ENCODE measurements around the gene BCLAF3.

DNA sequence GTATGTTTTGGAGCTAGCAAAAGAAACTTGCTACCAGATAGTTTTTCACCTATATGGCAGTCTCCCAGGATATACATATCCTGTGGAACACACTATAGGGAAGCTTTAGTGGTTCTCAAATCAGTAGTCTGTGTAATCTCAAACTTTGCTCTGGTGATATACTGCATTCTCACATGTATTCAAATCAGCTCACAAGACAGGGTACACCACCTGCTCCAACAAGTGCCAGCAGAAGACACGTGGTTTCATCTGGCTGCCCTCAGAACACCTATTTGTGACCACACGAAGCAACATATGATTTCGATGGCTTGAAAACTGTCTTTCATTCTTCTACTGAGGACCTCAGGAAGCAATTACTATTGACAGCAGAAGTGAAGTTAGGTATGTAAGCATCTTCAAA, 37.7 kb downstream of the BCLAF3 start:
- no peak for TF ChIP-seq ESRRG (CRISPR knock-in tag; IDR thresholded peaks at IDR 0.05)
- no peak for TF ChIP-seq ZFP30 (CRISPR knock-in tag; IDR thresholded peaks at IDR 0.05)
- no peak for TF ChIP-seq RARB (CRISPR knock-in tag; IDR thresholded peaks at IDR 0.05)
- no peak for TF ChIP-seq CSDC2 (CRISPR knock-in tag; IDR thresholded peaks at IDR 0.05)
- TF ChIP-seq, protein P1, sequence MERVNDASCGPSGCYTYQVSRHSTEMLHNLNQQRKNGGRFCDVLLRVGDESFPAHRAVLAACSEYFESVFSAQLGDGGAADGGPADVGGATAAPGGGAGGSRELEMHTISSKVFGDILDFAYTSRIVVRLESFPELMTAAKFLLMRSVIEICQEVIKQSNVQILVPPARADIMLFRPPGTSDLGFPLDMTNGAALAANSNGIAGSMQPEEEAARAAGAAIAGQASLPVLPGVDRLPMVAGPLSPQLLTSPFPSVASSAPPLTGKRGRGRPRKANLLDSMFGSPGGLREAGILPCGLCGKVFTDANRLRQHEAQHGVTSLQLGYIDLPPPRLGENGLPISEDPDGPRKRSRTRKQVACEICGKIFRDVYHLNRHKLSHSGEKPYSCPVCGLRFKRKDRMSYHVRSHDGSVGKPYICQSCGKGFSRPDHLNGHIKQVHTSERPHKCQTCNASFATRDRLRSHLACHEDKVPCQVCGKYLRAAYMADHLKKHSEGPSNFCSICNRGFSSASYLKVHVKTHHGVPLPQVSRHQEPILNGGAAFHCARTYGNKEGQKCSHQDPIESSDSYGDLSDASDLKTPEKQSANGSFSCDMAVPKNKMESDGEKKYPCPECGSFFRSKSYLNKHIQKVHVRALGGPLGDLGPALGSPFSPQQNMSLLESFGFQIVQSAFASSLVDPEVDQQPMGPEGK (CRISPR knock-in tag; IDR thresholded peaks at IDR 0.05; ENCODE audit: borderline replicate concordance) = no peak
- no peak for TF ChIP-seq GLIS3 (CRISPR knock-in tag; IDR thresholded peaks at IDR 0.05)
- no peak for TF ChIP-seq ZFP3 (CRISPR knock-in tag; IDR thresholded peaks at IDR 0.05)
- TF ChIP-seq OSR1 (CRISPR knock-in tag; IDR thresholded peaks at IDR 0.05) = no peak
- TF ChIP-seq TCF4 (CRISPR knock-in tag; IDR thresholded peaks at IDR 0.05; ENCODE audit: borderline replicate concordance) = no peak
- TF ChIP-seq, protein P2, sequence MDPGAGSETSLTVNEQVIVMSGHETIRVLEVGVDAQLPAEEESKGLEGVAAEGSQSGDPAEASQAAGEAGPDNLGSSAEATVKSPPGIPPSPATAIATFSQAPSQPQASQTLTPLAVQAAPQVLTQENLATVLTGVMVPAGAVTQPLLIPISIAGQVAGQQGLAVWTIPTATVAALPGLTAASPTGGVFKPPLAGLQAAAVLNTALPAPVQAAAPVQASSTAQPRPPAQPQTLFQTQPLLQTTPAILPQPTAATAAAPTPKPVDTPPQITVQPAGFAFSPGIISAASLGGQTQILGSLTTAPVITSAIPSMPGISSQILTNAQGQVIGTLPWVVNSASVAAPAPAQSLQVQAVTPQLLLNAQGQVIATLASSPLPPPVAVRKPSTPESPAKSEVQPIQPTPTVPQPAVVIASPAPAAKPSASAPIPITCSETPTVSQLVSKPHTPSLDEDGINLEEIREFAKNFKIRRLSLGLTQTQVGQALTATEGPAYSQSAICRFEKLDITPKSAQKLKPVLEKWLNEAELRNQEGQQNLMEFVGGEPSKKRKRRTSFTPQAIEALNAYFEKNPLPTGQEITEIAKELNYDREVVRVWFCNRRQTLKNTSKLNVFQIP (CRISPR knock-in tag; IDR thresholded peaks at IDR 0.05; ENCODE audit: borderline replicate concordance, low read depth) = no peak
- TF ChIP-seq BACH2 (CRISPR knock-in tag; IDR thresholded peaks at IDR 0.05; ENCODE audit: borderline replicate concordance) = no peak
- TF ChIP-seq ARNTL (CRISPR knock-in tag; IDR thresholded peaks at IDR 0.05; ENCODE audit: borderline replicate concordance, low read depth) = no peak
